ENCODE data around the gene PXK.

Gene PXK

DNA sequence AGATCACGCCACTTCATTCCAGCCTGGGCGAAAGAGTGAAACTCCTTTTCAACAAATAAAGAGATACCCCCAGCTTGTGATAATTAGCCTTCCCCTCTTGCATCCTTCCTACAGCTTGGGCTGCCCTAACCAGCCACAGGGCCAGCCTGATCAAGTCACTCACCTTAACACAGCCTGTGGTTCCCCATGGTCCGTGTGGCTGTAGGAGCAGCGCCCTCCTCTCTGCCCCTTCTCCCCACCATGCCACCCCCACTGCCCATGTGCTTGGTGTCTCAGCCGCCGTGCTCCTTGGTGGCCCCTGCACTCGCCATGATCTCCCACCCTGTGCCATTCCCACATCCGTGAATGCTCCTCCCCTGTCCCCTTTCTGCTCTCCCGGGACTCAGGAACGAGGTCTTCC lies 39.8 kb upstream of the PXK start:
- Histone ChIP-seq H3K9me3 (ENCODE audit: insufficient read depth, low read length) (peaks cover 16% of the 10 kb centered on the region; the same call in 1 of the 2 replicates), H3K27me3 (ENCODE audit: insufficient read depth, insufficient read length) (no peaks in the 10 kb centered on the region), H3K4me1 (ENCODE audit: insufficient read depth, insufficient read length) (peaks cover 7% of the 10 kb centered on the region), H3K9ac (ENCODE audit: insufficient read length, low read depth) (no peak overlapping the region), H3K4me3 (ENCODE audit: insufficient read length, low read depth) (no peak overlapping the region), H3K36me3 (ENCODE audit: insufficient read depth, insufficient read length, low read length) (no peaks in the 10 kb centered on the region)
- no peak for DNase-seq (ENCODE audit: low read depth, low spot score)
- TF ChIP-seq ZNF274 (IDR thresholded peaks at IDR 0.05; ENCODE audit: low read depth, low read length): no peak
- no peak for TF ChIP-seq YY1 (IDR thresholded peaks at IDR 0.05; ENCODE audit: insufficient read depth, insufficient read length)
- TF ChIP-seq SUZ12 (IDR thresholded peaks at IDR 0.05; ENCODE audit: extremely low read depth, insufficient read depth, insufficient read length): no peak

DNA sequence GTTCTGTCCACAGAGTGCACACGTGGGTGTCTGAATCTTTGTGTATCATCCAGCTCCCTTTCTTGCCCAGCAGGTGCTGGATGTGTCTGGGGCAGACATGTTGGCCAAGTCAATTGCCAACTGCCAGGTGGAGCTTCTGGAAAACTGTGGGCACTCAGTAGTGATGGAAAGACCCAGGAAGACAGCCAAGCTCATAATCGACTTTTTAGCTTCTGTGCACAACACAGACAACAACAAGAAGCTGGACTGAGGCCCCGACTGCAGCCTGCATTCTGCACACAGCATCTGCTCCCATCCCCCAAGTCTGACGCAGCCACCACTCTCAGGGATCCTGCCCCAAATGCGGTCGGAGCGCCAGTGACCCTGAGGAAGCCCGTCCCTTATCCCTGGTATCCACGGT lies 39.2 kb upstream of the PXK start:
- no peak for TF ChIP-seq YY1 (IDR thresholded peaks at IDR 0.05; ENCODE audit: insufficient read depth, insufficient read length)
- TF ChIP-seq ZNF274 (IDR thresholded peaks at IDR 0.05; ENCODE audit: low read depth, low read length): no peak
- no peak for TF ChIP-seq SUZ12 (IDR thresholded peaks at IDR 0.05; ENCODE audit: extremely low read depth, insufficient read depth, insufficient read length)
- H3K27me3 ChIP-seq (ENCODE audit: insufficient read depth, insufficient read length): no peaks in the 10 kb centered on the region
- no peak overlapping the region for H3K4me3 ChIP-seq (ENCODE audit: insufficient read length, low read depth)
- no peaks in the 10 kb centered on the region for H3K36me3 ChIP-seq (ENCODE audit: insufficient read depth, insufficient read length, low read length)
- H3K4me1 ChIP-seq (ENCODE audit: insufficient read depth, insufficient read length): peaks cover 7% of the 10 kb centered on the region
- H3K9ac ChIP-seq (ENCODE audit: insufficient read length, low read depth): no peak overlapping the region
- H3K9me3 ChIP-seq (ENCODE audit: insufficient read depth, low read length): peaks cover 16% of the 10 kb centered on the region; the same call in 1 of the 2 replicates
- no peak for DNase-seq (ENCODE audit: low read depth, low spot score)

DNA sequence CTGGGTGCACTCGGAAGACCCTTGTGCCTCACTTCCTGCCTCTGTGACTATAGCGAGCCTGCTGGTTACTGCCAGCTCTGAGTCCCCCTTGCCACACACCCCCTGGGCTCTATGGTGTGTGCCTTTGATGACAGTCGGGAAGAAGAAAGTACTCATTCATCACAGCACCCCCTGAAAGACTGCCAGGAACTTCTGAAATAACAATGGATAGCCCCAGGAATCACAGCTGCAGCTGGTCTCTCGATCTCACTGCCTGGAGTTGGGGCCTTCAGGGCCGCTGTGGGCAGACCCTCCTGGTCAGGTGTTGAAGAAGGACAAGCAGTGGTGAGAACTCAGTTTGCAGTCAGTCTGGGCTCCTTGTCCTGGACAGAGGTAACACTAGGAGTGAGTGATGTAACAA lies 36.4 kb upstream of the PXK start:
- H3K9me3 ChIP-seq (ENCODE audit: insufficient read depth, low read length): peaks cover 7% of the 10 kb centered on the region; the same call in 1 of the 2 replicates
- H3K36me3 ChIP-seq (ENCODE audit: insufficient read depth, insufficient read length, low read length): no peaks in the 10 kb centered on the region
- no peak overlapping the region for H3K4me3 ChIP-seq (ENCODE audit: insufficient read length, low read depth)
- no peak for DNase-seq (ENCODE audit: low read depth, low spot score)
- peaks cover 10% of the 10 kb centered on the region for H3K4me1 ChIP-seq (ENCODE audit: insufficient read depth, insufficient read length)
- no peak for TF ChIP-seq SUZ12 (IDR thresholded peaks at IDR 0.05; ENCODE audit: extremely low read depth, insufficient read depth, insufficient read length)
- TF ChIP-seq ZNF274 (IDR thresholded peaks at IDR 0.05; ENCODE audit: low read depth, low read length): no peak
- no peak for TF ChIP-seq YY1 (IDR thresholded peaks at IDR 0.05; ENCODE audit: insufficient read depth, insufficient read length)
- H3K9ac ChIP-seq (ENCODE audit: insufficient read length, low read depth): no peak overlapping the region
- H3K27me3 ChIP-seq (ENCODE audit: insufficient read depth, insufficient read length): no peaks in the 10 kb centered on the region

DNA sequence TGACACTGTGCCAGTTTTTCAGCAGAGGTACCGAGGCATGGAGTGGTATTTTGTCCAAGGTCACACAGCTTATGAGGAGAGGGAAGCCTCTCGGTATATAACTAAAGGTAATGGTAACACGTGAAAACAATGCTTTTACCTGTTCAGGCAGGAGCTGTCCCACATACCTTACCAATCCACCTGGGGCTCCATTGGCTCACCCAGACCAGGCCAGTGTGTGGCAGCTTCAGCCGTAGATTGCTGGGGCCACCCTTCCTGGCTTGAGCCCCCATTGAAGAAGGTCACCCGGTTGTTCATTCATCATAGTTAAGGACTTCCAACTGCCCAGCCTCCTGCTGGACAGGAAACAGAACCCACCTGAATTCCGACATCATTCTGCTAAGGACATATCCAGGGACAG lies 35.8 kb upstream of the PXK start:
- Histone ChIP-seq H3K27me3 (ENCODE audit: insufficient read depth, insufficient read length) (no peaks in the 10 kb centered on the region), H3K9ac (ENCODE audit: insufficient read length, low read depth) (no peak overlapping the region), H3K36me3 (ENCODE audit: insufficient read depth, insufficient read length, low read length) (no peaks in the 10 kb centered on the region), H3K4me3 (ENCODE audit: insufficient read length, low read depth) (no peak overlapping the region), H3K4me1 (ENCODE audit: insufficient read depth, insufficient read length) (peaks cover 10% of the 10 kb centered on the region), H3K9me3 (ENCODE audit: insufficient read depth, low read length) (0 out of 2 replicates have a peak, but pooled peaks cover 2% of the 10 kb centered on the region)
- TF ChIP-seq ZNF274 (IDR thresholded peaks at IDR 0.05; ENCODE audit: low read depth, low read length) (no peak), YY1 (IDR thresholded peaks at IDR 0.05; ENCODE audit: insufficient read depth, insufficient read length) (no peak), SUZ12 (IDR thresholded peaks at IDR 0.05; ENCODE audit: extremely low read depth, insufficient read depth, insufficient read length) (no peak)
- DNase-seq (ENCODE audit: low read depth, low spot score): no peak

DNA sequence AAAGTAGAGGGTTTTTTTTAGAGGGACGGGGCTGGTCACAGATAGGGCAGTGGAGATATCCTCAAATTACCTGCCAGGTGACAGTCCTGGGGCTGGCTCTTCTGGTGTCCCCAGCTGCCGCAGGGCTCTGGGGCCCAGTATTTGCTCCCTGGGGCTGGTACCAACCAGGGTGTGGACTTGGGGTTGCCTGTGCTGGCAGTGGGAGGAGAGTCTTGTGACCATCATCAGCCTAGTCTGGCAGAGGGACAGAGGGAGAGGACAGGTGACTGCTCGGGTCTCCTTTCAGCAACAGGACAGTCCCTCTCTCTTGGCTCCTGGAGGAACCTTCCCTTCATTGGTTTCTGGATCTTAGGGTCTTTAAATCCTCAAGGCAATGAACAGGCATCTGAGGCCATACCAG lies 34.5 kb upstream of the PXK start:
- TF ChIP-seq SUZ12 (IDR thresholded peaks at IDR 0.05; ENCODE audit: extremely low read depth, insufficient read depth, insufficient read length) (no peak), ZNF274 (IDR thresholded peaks at IDR 0.05; ENCODE audit: low read depth, low read length) (no peak), YY1 (IDR thresholded peaks at IDR 0.05; ENCODE audit: insufficient read depth, insufficient read length) (no peak)
- peaks cover 10% of the 10 kb centered on the region for H3K4me1 ChIP-seq (ENCODE audit: insufficient read depth, insufficient read length)
- H3K4me3 ChIP-seq (ENCODE audit: insufficient read length, low read depth): no peak overlapping the region
- H3K9ac ChIP-seq (ENCODE audit: insufficient read length, low read depth): no peak overlapping the region
- H3K27me3 ChIP-seq (ENCODE audit: insufficient read depth, insufficient read length): no peaks in the 10 kb centered on the region
- no peaks in the 10 kb centered on the region for H3K9me3 ChIP-seq (ENCODE audit: insufficient read depth, low read length)
- no peaks in the 10 kb centered on the region for H3K36me3 ChIP-seq (ENCODE audit: insufficient read depth, insufficient read length, low read length)
- no peak for DNase-seq (ENCODE audit: low read depth, low spot score)

DNA sequence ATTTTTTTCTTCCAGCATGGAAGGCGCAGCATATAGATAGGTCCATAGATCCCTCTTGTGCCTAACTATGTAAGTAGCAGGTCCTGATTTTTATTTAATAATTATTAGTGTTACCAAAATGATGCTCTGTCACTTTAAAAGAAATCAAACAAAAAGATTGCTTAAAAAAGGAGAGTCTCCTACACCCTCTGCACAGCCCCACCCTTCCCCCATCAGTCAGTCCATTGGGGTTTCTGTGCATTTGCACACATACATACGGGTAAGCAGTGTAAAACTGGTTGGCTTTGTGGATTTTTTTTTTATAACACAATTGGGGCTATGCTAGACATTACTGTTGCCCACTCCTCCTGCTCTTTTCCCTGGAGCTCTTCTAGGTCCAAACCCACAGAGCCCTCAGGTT lies 33.6 kb upstream of the PXK start:
- no peak for DNase-seq (ENCODE audit: low read depth, low spot score)
- H3K36me3 ChIP-seq (ENCODE audit: insufficient read depth, insufficient read length, low read length): no peaks in the 10 kb centered on the region
- H3K9me3 ChIP-seq (ENCODE audit: insufficient read depth, low read length): no peaks in the 10 kb centered on the region
- peaks cover 10% of the 10 kb centered on the region for H3K4me1 ChIP-seq (ENCODE audit: insufficient read depth, insufficient read length)
- no peak overlapping the region for H3K4me3 ChIP-seq (ENCODE audit: insufficient read length, low read depth)
- H3K9ac ChIP-seq (ENCODE audit: insufficient read length, low read depth): no peak overlapping the region
- H3K27me3 ChIP-seq (ENCODE audit: insufficient read depth, insufficient read length): no peaks in the 10 kb centered on the region
- no peak for TF ChIP-seq SUZ12 (IDR thresholded peaks at IDR 0.05; ENCODE audit: extremely low read depth, insufficient read depth, insufficient read length)
- TF ChIP-seq ZNF274 (IDR thresholded peaks at IDR 0.05; ENCODE audit: low read depth, low read length): no peak
- no peak for TF ChIP-seq YY1 (IDR thresholded peaks at IDR 0.05; ENCODE audit: insufficient read depth, insufficient read length)

DNA sequence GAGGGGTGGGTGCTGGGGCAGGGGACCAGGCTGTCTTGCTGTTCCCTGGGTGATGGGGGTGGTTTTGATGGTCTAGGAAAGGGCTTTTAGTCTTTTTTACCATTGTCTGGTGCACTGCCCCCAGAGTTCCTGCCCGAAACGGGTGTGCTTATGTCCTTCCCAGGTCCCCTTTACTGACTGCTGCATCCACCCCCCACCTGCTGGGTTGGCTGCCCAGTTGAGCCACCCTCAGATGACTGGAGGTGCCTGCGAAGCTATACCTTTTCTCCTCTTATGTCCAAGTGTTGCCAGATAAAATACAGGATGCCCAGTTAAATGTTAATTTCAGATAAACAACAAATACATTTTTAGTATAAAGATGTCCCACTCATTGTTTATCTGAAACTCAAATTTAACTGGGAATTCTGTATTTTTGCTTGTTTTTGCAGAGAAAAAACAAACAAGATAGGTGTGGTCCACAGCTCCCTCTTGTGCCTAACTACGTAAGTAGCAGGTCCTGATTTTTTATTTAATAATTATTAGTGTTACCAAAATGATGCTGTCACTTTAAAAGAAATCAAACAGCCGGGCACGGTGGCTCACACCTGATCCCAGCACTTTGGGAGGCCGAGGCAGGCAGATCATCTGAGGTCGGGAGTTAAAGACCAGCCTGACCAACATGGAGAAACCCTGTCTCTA lies 32.7 kb upstream of the PXK start:
- DNase-seq (ENCODE audit: low read depth, low spot score): no peak
- H3K4me1 ChIP-seq (ENCODE audit: insufficient read depth, insufficient read length): peaks cover 10% of the 10 kb centered on the region
- no peaks in the 10 kb centered on the region for H3K9me3 ChIP-seq (ENCODE audit: insufficient read depth, low read length)

More for the DNA sequence above, 32.7 kb upstream of the PXK start:
- TF ChIP-seq SUZ12 (IDR thresholded peaks at IDR 0.05; ENCODE audit: extremely low read depth, insufficient read depth, insufficient read length) (no peak), ZNF274 (IDR thresholded peaks at IDR 0.05; ENCODE audit: low read depth, low read length) (no peak), YY1 (IDR thresholded peaks at IDR 0.05; ENCODE audit: insufficient read depth, insufficient read length) (no peak)
- H3K36me3 ChIP-seq (ENCODE audit: insufficient read depth, insufficient read length, low read length): no peaks in the 10 kb centered on the region
- H3K4me3 ChIP-seq (ENCODE audit: insufficient read length, low read depth): no peak overlapping the region
- H3K27me3 ChIP-seq (ENCODE audit: insufficient read depth, insufficient read length): no peaks in the 10 kb centered on the region
- peak overlapping the region; percentile 27 for H3K9ac ChIP-seq (ENCODE audit: insufficient read length, low read depth)
